Mesendoderm (in vitro differentiated cells): ENCODE results near the gene SHISAL1.

Experiments
- DNase-seq: peaks from one replicate; pipeline ENCODE4 v3.0.0; 2013
- H2AK5ac ChIP-seq: 2 replicates; pipeline ENCODE4 v1.6.1; 2013; ENCODE audit warnings: low read length, inconsistent platforms
- H2BK120ac ChIP-seq: 2 replicates; pipeline ENCODE4 v1.6.1; 2013; ENCODE audit warnings: low read depth, mild to moderate bottlenecking, low read length, moderate library complexity, mixed read lengths
- H2BK15ac ChIP-seq: replicated peaks from 2 replicates; pipeline ENCODE4 v1.6.1; 2013; ENCODE audit warnings: low read depth, mild to moderate bottlenecking, moderate library complexity
- H2BK5ac ChIP-seq: 2 replicates; pipeline ENCODE4 v1.6.1; 2013; ENCODE audit warnings: low read length, inconsistent platforms
- H3K18ac ChIP-seq: 2 replicates; pipeline ENCODE4 v1.6.1; 2013; ENCODE audit warnings: mild to moderate bottlenecking, low read length, mixed read lengths
- H3K23ac ChIP-seq: one replicate; pipeline ENCODE4 v1.6.1; 2013; ENCODE audit warnings: low read length
- H3K27ac ChIP-seq: 2 replicates; pipeline ENCODE4 v1.5.1; 2013; ENCODE audit warnings: low read depth, mild to moderate bottlenecking, inconsistent platforms, low read length, moderate library complexity
- H3K27me3 ChIP-seq: 2 replicates; pipeline ENCODE4 v1.6.1; 2013; ENCODE audit warnings: low read length, control low read depth, mild to moderate bottlenecking, inconsistent platforms; ENCODE audit not compliant: insufficient read depth, poor library complexity
- H3K36me3 ChIP-seq: 2 replicates; pipeline ENCODE4 v1.6.1; 2013; ENCODE audit warnings: low read length, inconsistent platforms; ENCODE audit not compliant: control insufficient read depth, insufficient read depth
- H3K4ac ChIP-seq: one replicate; pipeline ENCODE4 v1.6.1; 2013; ENCODE audit warnings: low read depth, mild to moderate bottlenecking, low read length, moderate library complexity
- H3K4me1 ChIP-seq: 2 replicates; pipeline ENCODE4 v1.6.1; 2013; ENCODE audit warnings: low read depth, low read length, inconsistent platforms; ENCODE audit not compliant: control insufficient read depth
- H3K4me2 ChIP-seq: 2 replicates; pipeline ENCODE4 v1.6.1; 2013; ENCODE audit warnings: low read length
- H3K4me3 ChIP-seq: 2 replicates; pipeline ENCODE4 v1.5.1; 2013; ENCODE audit warnings: mild to moderate bottlenecking, low read length
- H3K56ac ChIP-seq: one replicate; pipeline ENCODE4 v1.6.1; 2013; ENCODE audit warnings: low read length
- H3K79me1 ChIP-seq: 2 replicates; pipeline ENCODE4 v1.6.1; 2013; ENCODE audit warnings: low read length, inconsistent platforms
- H3K79me2 ChIP-seq: 2 replicates; pipeline ENCODE4 v1.6.1; 2013; ENCODE audit warnings: mild to moderate bottlenecking, low read length; ENCODE audit not compliant: control insufficient read depth, insufficient read depth
- H3K9ac ChIP-seq: 2 replicates; pipeline ENCODE4 v1.6.1; 2013; ENCODE audit warnings: low read length, inconsistent platforms
- H4K5ac ChIP-seq: one replicate; pipeline ENCODE4 v1.6.1; 2013; ENCODE audit warnings: low read length
- H4K8ac ChIP-seq: one replicate; pipeline ENCODE4 v1.6.1; 2013; ENCODE audit warnings: low read depth, mild to moderate bottlenecking, control low read depth, low read length, moderate library complexity
- WGBS: extraction: QIAGEN DNeasy Blood & Tissue Kit; methylation state at CpG from one replicate; pipeline ENCODE4 v1.1.7; 2013; ENCODE audit warnings: low lambda C conversion rate, missing lambda C conversion rate; ENCODE audit not compliant: insufficient coverage; ENCODE audit errors: extremely low coverage; 5-methylcytosine and 5-hydroxymethylcytosine counted together

SHISAL1 gene

GRCh38 chr22:44271732-44272400 lies 40.9 kb downstream of the SHISAL1 start:
- Histone ChIP-seq H2BK15ac (no peak overlapping the region), H3K56ac (no peak overlapping the region), H3K36me3 (no peaks in the 10 kb centered on the region), H3K4me1 (no peaks in the 10 kb centered on the region), H4K5ac (no peak overlapping the region), H4K8ac (no peak overlapping the region), H3K79me1 (no peaks in the 10 kb centered on the region), H3K79me2 (no peaks in the 10 kb centered on the region), H3K4me3 (no peak overlapping the region), H3K27ac (no peak overlapping the region), H3K4me2 (no peak overlapping the region), H2BK120ac (no peak overlapping the region), H3K27me3 (no peaks in the 10 kb centered on the region), H3K4ac (no peak overlapping the region), H3K18ac (no peak overlapping the region), H2AK5ac (no peak overlapping the region), H3K9ac (no peak overlapping the region), H2BK5ac (no peak overlapping the region), H3K23ac (no peak overlapping the region)
- no peak for DNase-seq
- no CpG with 5 or more reads among the region's 11 CpGs for whole genome bisulfite sequencing

GRCh38 chr22:44271010-44271500 lies 41.7 kb downstream of the SHISAL1 start:
- no peaks in the 10 kb centered on the region for H3K4me1 ChIP-seq
- H3K27ac ChIP-seq: no peak overlapping the region
- H3K79me2 ChIP-seq: no peaks in the 10 kb centered on the region
- H3K18ac ChIP-seq: no peak overlapping the region
- no peak overlapping the region for H2AK5ac ChIP-seq
- H3K23ac ChIP-seq: no peak overlapping the region
- H3K27me3 ChIP-seq: no peaks in the 10 kb centered on the region
- H3K9ac ChIP-seq: no peak overlapping the region
- no peak overlapping the region for H3K4me2 ChIP-seq
- H3K36me3 ChIP-seq: no peaks in the 10 kb centered on the region
- no peak overlapping the region for H3K4me3 ChIP-seq
- no peak overlapping the region for H2BK120ac ChIP-seq
- H3K79me1 ChIP-seq: no peaks in the 10 kb centered on the region
- no peak overlapping the region for H3K4ac ChIP-seq
- H4K8ac ChIP-seq: no peak overlapping the region
- H4K5ac ChIP-seq: no peak overlapping the region
- no peak overlapping the region for H2BK15ac ChIP-seq
- no peak for DNase-seq
- no peak overlapping the region for H3K56ac ChIP-seq
- no peak overlapping the region for H2BK5ac ChIP-seq

GRCh38 chr22:44270556-44270880 lies 42.2 kb downstream of the SHISAL1 start:
- Histone ChIP-seq H3K23ac (no peak overlapping the region), H2BK15ac (no peak overlapping the region), H3K79me2 (no peaks in the 10 kb centered on the region), H3K4me2 (no peak overlapping the region), H3K36me3 (no peaks in the 10 kb centered on the region), H2BK120ac (no peak overlapping the region), H3K4me3 (no peak overlapping the region), H2BK5ac (no peak overlapping the region), H3K4ac (no peak overlapping the region), H2AK5ac (no peak overlapping the region), H3K27ac (no peak overlapping the region), H4K8ac (no peak overlapping the region), H3K9ac (no peak overlapping the region), H3K4me1 (no peaks in the 10 kb centered on the region), H4K5ac (no peak overlapping the region), H3K27me3 (no peaks in the 10 kb centered on the region), H3K18ac (no peak overlapping the region), H3K79me1 (no peaks in the 10 kb centered on the region), H3K56ac (no peak overlapping the region)
- WGBS: no CpG with 5 or more reads among the region's 9 CpGs
- DNase-seq: no peak

DNA sequence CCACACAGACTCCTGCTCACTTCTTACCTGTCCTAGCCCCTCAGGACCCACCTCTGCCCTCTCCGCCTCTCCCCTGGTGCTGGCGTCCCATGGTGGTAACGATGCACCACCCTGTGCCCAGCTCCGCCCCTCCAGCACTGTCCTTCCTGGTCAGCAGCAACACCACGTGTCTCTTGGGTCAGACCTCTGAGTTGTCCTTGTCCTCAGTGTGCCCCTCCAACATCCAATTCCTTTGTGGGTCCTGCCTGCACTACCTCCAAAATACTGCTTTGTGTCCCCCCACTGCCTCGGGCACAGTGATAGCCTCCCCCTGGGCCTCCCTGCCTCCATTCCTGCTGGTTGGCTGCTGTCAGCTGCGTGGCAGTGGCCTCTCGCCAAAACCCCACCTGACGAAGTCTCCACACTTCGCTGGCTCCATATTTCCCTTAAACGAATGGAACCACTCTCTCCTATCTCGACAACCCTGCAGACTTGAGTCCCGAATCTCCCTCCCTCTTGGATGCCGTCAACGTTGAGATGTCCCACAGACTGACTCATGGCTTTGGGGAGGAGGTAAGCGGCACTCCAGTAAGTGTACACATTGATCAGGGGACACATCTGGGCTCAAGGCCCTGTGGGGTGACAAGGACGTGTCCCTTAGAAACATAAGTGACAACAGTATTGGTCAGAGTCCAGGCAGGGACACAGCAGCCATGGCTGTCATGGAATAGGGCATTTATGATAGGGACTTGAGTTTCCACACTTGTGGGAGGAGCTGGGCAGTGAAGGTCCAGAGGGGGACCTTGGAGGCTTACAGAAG lies 42.8 kb downstream of the SHISAL1 start:
- no peaks in the 10 kb centered on the region for H3K27me3 ChIP-seq
- H3K4me3 ChIP-seq: no peak overlapping the region
- no peak overlapping the region for H2AK5ac ChIP-seq
- no peak overlapping the region for H4K8ac ChIP-seq
- no CpG with 5 or more reads among the region's 17 CpGs for WGBS
- H3K36me3 ChIP-seq: no peaks in the 10 kb centered on the region
- DNase-seq: no peak
- no peak overlapping the region for H2BK120ac ChIP-seq
- H3K18ac ChIP-seq: no peak overlapping the region
- H3K79me2 ChIP-seq: no peaks in the 10 kb centered on the region
- H3K4me2 ChIP-seq: no peak overlapping the region
- H3K56ac ChIP-seq: no peak overlapping the region
- H3K27ac ChIP-seq: no peak overlapping the region
- H3K9ac ChIP-seq: no peak overlapping the region
- no peaks in the 10 kb centered on the region for H3K4me1 ChIP-seq
- H3K4ac ChIP-seq: no peak overlapping the region
- no peaks in the 10 kb centered on the region for H3K79me1 ChIP-seq
- H4K5ac ChIP-seq: no peak overlapping the region
- no peak overlapping the region for H2BK15ac ChIP-seq
- no peak overlapping the region for H2BK5ac ChIP-seq
- H3K23ac ChIP-seq: no peak overlapping the region

DNA sequence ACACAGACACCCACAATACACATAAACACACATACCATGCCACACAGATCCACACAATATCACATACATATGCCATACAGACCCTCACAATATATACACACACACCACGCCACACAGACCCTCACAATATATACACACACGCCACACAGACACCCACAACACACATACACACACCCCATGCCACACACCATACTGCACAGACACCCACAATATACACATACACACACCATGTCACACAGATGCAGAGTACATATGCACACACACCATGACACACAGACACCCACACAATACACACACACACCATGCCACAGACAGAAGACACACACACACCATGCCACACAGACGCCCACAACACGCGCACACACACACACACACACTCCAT lies 43.6 kb downstream of the SHISAL1 start:
- no peak overlapping the region for H3K27ac ChIP-seq
- no peaks in the 10 kb centered on the region for H3K79me1 ChIP-seq
- H4K8ac ChIP-seq: no peak overlapping the region

More for the DNA sequence above, 43.6 kb downstream of the SHISAL1 start:
- no peaks in the 10 kb centered on the region for H3K79me2 ChIP-seq
- H3K4me1 ChIP-seq: no peaks in the 10 kb centered on the region
- no peak overlapping the region for H3K4me2 ChIP-seq
- H3K23ac ChIP-seq: no peak overlapping the region
- 100% methylated on average over 2 of the region's 5 CpGs for WGBS
- no peaks in the 10 kb centered on the region for H3K36me3 ChIP-seq
- no peak for DNase-seq
- H2BK120ac ChIP-seq: no peak overlapping the region
- no peak overlapping the region for H3K4me3 ChIP-seq
- no peak overlapping the region for H3K18ac ChIP-seq
- H3K27me3 ChIP-seq: no peaks in the 10 kb centered on the region
- no peak overlapping the region for H3K9ac ChIP-seq
- H3K4ac ChIP-seq: no peak overlapping the region
- no peak overlapping the region for H2BK15ac ChIP-seq
- no peak overlapping the region for H2AK5ac ChIP-seq
- no peak overlapping the region for H3K56ac ChIP-seq
- H4K5ac ChIP-seq: no peak overlapping the region
- H2BK5ac ChIP-seq: no peak overlapping the region
